KBM-7 (cell line): ENCODE data around the gene CDON.
"Not testable (repeated sequence)": the region's sequence is repeated elsewhere in the genome, so short reads cannot be mapped to it uniquely, and the experiment has no call there.

Experiments
- DNase-seq: peaks from one replicate; pipeline ENCODE4 v3.0.0-alpha.2; 2015
- in situ Hi-C: fragments of 300-500 bp; cut with MboI; formaldehyde crosslinking; loops from 2 replicates; pipeline ENCODE4 v1.14.3; 2020; ENCODE audit warnings: low sequenced_read_pairs, low pct_unique_long_range_greater_than_20kb, mixed read lengths

The CDON gene

DNA sequence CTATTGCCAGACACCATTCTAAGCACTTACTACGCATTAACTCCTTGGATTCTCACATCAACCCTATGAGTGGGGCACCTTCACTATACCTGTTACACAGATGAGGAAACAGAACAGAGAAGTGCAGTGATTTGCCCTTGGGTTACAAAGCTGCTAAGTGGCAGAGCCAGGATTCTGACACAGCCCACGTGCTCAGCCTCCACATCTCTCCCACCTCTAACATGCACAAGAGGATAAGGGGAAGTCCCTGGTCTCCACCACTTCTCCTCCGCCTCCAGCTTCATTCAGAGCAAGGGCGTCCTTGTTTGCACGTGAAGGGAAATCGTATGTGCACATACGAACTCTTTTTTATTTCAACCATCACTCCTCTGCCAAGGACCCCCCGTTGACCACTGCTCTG is 53.7 kb downstream of the CDON start:
- in situ Hi-C loops = no loop called here
- DNase-seq = no peak

- no peak for DNase-seq
- in situ Hi-C loops = no loop called here
These were observed 55.4 kb downstream of the CDON start for GRCh38 chr11:126007238-126007637.

DNA sequence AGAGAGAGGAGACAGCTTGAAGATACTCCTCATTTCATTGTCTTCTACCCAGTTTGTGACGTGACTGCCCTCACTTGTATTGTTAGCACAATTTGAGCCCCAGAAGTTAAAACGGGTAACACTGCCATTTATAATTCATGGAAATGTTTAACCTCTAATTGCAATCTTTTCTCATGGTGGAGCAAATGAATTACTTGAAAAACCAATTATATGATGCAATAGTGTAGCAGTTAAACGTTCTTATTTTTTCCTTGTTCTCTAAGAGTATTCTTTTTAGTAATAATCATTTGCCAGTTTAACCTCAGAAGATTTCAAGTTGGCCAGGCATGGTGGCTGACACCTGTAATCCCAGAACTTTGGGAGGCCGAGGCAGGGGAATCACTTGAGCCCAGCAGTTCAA is 56.6 kb downstream of the CDON start:
- in situ Hi-C loops = no loop called here
- DNase-seq = no peak

DNA sequence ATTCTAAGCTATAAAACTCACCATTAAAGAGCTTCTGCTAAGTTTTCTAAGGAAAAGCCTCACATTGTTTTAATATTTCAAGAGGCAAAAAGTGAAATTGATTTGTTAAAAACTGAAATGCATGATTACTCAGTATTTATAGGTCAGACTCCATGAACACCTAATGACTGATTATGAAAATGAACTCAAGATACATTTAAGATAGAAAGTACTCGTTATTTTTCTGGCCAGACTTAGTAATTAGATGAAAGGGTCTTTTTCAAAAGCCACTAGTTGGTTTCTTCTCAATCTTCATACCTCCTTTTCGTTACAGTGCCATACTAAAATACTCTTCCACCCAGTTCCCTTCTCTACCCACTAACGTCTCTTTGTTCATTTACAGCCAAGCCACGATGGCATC is 60.5 kb downstream of the CDON start:
- in situ Hi-C loops = no loop called here

GRCh38 chr11:125999234-125999880 is 63.3 kb downstream of the CDON start:
- DNase-seq = no peak
- in situ Hi-C loops = no loop called here

More for the DNA sequence above, 60.5 kb downstream of the CDON start:
- DNase-seq = no peak

- in situ Hi-C loops = no loop called here
- DNase-seq = no peak
These were observed 64.4 kb downstream of the CDON start for GRCh38 chr11:125998267-125998666.

GRCh38 chr11:125995313-125995712 is 67.4 kb downstream of the CDON start:
- no peak for DNase-seq
- in situ Hi-C loops = no loop called here

- DNase-seq = no peak
- in situ Hi-C loops = no loop called here
These were observed 68.2 kb downstream of the CDON start for GRCh38 chr11:125994509-125994908.

DNA sequence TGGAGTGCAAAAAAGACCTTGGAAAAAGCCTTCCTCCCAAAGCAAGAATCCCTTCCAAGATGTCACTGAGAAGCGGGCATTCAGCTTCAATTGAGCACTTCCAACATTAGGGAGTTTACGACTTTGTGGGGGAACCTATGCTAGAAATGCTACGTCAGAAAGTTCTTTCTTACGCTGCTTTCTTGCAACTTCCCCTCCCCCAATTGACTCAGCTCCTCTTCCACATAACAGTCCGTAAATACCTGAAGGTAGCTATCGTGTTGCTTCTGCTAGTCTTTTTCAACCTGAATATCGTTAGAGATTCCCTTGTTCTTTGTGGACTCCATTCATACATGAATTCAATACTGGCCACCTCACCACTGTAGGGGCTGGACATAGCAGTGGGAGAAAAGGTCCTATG is 69.8 kb downstream of the CDON start:
- in situ Hi-C loops = no loop called here
- DNase-seq = no peak

GRCh38 chr11:125990244-125990643 is 72.4 kb downstream of the CDON start:
- no peak for DNase-seq
- in situ Hi-C loops = no loop called here

DNA sequence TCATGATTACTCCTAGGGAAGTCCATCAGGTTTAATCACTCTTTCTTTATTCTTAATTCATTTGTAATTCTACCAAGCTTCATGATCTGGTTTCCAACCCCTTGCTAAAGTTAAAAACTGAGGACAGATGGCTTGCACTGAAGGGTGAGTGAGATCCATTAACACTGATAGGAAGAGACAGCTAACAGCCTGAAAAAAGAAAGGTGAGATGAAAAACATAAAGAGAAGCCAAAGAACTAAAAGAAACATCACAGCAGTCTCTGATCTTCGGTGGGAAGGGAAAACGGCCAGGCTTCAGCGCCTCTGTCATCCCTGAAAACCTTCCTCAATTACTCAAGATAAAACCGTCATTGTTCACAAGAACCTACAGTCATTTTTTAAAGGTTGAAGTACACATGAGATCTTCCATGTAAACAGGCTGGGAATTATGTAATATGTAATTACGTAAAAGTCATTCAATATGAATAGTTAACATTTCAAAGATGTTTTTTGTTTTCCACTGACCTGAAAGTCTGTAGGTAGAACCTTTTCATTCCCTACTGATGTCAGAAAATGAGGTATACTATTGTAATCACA is 75.5 kb downstream of the CDON start:
- in situ Hi-C loops = no loop called here

GRCh38 chr11:125985956-125986355 is 76.7 kb downstream of the CDON start:
- DNase-seq, in situ Hi-C loops: not testable (repeated sequence)

More for the DNA sequence above, 75.5 kb downstream of the CDON start:
- no peak for DNase-seq

DNA sequence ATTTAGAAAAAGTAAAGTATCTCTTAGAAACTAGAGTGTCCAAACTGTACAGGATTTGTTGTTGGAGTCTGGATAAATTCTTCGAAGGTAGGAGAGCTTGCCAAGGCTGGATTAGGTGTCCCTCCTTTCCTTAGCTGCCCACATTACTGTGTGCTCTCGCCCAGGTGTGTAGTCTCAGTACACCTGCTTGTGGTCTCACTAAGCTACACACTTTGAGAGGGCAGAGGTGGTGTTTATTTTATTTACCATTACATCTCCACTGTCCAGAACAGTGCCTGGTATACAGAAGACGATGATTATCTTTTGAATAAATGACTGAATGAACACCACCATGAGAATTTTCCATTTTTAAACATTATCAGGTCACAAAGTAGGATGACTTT is 80.3 kb downstream of the CDON start:
- DNase-seq = no peak
- in situ Hi-C loops = no loop called here

DNA sequence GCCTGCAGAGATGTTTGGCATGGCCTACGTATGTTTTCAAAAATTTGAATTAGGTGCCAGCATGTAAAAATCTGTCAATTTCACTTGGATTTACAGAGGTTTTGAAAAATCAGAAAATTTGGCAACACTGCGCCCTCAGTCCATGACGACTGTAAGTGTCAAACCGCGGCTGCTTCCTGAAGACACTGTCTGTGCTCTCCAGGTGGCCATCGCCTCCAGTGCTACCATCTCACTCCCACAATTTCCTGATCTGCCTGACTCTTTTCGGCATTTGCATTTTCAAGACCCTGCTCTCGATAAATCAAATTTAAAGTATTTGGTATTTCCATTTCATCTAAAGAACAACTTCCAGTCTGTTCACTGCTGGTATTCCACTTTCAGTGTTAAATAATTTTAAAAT is 82.2 kb downstream of the CDON start:
- no peak for DNase-seq
- in situ Hi-C loops = no loop called here

DNA sequence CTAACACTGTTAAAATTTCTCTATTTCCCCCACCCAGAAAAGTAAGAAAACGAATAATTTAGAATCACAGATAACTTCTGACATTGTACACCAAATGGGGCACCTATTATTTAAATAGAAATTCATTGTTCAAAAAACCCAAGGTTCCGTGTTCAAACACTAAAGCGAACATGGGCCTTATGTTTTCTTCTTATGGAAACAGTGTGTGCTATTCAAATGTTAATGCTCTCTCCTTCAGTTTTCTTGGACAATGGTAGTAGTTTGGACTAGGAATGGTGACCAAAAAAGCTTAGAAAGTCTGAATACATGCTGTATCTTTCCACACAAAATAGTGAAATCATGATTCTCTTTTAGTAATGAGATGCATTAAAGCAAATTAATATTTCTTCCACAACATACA is 83.2 kb downstream of the CDON start:
- in situ Hi-C loops = no loop called here
- DNase-seq = no peak

GRCh38 chr11:125978778-125979407 is 83.8 kb downstream of the CDON start:
- in situ Hi-C loops = no loop called here
- DNase-seq = no peak

- DNase-seq = no peak
- in situ Hi-C loops = no loop called here
These were observed 84.4 kb downstream of the CDON start for GRCh38 chr11:125978181-125978716.

GRCh38 chr11:125977333-125977732 is 85.3 kb downstream of the CDON start:
- in situ Hi-C loops = no loop called here
- DNase-seq = no peak

DNA sequence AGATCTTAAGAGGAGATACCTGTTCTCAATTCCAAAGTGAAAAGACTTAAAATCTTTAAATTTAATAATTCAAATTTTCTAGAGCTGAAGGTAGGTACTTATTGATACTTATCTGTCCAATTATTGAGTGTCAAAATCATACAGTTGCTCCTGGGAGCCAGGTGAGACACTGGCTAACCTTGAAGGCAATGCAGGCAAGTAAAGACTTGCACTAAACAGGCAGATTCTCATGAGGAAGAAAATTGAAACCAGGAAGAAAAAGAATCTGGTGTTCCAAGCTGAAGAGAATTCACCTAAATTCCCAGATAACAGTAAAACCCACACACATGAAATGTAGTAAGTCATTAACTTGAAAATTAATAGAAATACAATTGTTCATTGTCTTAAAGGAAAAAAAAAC is 86.5 kb downstream of the CDON start:
- DNase-seq = no peak
- in situ Hi-C loops = no loop called here

DNA sequence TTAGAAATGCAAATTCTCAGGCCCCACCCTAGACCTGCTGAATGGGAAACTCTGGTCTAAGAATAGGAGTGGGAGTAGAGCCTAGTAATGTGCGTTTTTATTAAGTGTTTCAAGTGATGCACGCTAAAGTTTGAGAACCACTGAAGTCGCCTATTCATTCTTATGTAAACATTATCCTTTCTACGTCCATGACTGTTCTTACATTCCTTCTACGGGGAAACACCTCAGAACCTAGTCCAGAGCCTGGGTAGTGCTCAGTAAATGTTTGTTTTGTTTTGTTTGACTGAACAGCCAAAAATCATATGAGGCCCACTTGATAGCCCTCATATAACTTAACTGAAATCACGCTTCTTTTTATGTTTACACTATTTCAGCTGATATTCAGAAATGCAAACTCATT is 87.0 kb downstream of the CDON start:
- in situ Hi-C loops = no loop called here
- no peak for DNase-seq

GRCh38 chr11:125974284-125974683 is 88.4 kb downstream of the CDON start:
- in situ Hi-C loops = no loop called here
- DNase-seq = no peak
